NOMO-1 treated with dmso at 0.1 percent for 144 hours (cell line): ENCODE data around the gene DRAXIN.

Experiments
- DNase-seq: peaks from one replicate; lab custom pipeline; 2025; ENCODE audit not compliant: unreplicated experiment; lab: John Stamatoyannopoulos, UW

Gene DRAXIN

DNA sequence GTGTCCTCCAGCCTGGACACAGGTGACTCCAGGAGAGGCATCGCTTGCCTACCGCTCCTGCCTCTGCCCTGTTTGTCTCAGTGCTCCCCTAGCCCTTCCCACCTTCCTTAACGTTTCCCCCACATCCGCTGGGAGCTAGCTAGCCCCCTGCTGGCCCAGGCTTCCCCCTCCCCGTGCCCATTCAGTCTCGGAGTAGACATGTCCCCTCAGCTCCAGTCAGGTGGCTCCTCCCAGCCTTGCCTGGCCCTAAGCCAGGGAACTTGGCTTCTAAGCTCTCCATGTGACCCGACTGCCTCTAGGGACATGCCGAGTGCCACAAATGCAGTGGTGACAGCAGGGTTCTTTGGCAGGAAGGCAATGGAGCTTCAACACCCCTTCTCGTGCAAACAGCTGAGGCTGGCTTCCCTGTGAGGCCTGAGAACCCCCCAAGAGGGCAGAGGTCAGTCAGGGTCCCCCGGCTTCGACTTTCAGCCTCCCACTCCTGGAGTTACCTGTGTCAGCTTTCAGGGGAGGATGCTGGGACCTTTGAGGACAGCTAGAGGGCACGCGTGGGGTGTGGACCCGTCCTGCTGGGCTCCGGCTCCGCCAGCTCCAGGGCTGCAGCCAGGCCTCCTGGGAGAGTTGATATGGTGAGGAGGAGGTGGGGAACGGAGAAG is 16.2 kb downstream of the DRAXIN start:
- DNase-seq: no peak

DNA sequence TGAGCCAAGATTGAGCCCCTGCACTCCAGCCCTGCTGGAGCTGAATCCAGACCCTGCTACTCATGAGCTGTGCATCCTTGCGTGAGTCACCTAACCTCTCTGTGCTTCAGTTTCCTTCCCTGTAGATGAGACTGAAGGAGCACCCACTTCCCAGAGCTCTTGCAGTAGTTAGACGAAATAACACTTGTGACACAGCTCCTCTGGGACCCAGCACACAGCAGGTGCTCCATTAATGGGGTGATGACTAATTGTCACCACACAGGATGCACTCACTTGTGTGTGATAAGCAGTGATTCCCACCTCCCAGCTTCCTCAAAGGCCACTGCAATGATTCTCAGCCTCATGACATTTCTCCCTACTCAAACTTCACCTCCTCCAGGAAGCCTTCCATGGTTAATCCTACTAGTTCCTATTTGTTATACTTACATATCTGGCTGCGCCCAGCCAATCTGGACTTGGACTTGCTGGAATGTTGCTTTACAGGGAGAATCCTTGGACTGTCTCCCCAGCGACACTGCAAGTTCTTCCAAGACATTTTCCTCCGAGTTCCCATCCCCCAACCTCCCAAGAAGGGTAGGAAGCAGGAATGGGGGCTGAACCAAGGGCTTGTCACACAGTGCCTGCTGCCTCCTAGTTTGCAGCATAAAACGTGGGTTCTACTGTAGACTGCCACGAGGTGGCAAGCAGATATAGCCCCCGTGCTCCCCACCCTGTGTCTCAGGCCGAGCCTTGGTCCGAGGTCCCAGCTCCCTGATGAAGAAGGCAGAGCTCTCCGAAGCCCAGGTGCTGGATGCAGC is 17.2 kb downstream of the DRAXIN start:
- DNase-seq: no peak

DNA sequence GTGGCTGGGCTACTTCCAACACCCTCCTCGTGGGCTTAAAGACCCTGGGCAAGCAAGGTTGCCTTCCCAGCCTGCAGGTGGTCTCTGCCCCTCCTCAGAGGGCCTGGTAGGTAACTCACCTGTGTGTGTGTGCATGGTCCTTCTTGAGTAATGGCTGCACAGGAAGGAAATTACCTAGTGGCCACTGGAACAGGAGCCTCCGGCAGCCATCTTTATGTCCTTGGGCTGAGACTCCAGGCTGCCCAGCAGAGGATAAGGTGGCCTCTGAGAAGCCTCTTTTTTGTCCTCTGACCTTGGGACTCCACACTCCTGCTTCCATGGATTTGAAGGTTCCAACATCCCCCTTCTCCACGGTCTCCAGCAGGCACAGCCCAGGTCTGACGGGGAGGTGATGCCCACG is 20.0 kb downstream of the DRAXIN start:
- DNase-seq: no peak

DNA sequence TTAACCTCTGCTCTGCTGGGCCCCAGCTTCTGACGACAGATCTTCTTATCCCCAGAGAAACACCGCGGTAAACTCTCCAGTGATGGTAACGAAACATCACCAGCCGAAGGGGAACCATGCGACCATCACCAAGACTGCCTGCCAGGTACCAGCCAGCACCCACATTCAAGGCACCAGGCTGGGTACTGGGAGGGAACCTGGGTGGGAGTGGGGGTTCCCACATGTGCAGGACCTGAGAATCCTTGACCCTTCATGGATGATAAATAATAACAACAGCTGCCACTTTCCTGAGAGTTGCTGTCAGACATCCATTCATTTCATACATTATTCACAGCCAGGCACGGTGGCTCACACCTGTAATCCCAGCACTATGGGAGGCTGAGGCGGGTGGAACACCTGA is 20.8 kb downstream of the DRAXIN start:
- DNase-seq: no peak

DNA sequence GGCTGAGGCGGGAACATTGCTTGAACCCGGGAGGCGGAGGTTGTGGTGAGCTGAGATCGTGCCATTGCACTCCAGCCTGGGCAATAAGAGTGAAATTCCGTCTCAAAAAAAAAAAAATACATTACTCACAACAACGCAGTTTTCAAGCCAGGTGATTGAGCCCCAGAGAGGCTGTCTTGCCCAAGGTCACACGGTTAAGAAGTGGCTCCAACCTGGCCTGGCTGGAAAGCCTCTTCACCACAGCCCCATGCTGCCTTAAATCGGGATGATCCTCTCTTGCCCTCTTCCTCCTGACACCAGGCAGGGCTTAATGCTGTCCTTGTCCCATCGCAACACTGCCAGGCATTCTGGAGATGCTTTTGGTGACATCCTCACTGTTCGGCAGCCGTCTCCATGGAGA is 21.6 kb downstream of the DRAXIN start:
- no peak for DNase-seq

DNA sequence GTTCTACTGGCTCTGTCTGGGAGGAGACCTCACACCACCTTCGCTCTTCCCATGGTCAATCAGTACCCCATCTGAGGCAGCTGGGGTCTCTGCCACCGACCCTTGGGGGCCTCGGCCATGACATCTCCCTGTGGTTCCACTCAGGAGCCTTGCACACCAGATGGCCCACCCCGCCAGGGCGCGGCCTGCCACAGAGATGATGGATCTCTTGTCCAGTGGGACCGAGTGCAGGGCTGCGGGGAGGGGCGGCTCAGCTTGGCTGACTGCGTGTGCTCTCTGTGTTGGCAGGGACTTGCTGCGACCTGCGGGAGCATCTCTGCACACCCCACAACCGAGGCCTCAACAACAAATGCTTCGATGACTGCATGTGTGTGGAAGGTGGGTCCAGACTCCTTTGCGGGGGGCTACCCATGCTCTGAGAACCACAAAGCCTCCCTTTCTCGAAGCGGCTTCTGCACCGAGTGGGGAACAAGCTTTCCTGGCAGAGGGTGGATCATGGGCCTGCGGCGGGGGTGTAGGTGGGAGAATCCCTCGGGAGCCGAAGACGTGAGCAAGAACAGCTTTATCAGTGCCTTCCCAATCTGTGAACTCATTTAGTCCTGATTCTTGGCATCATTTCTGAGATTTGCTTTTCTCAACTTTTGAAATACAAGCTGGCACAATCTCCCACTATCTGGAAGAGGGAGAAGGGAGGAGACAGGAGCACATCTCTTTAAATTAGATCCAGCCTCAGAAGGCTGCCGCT is 23.5 kb downstream of the DRAXIN start:
- DNase-seq: no peak

DNA sequence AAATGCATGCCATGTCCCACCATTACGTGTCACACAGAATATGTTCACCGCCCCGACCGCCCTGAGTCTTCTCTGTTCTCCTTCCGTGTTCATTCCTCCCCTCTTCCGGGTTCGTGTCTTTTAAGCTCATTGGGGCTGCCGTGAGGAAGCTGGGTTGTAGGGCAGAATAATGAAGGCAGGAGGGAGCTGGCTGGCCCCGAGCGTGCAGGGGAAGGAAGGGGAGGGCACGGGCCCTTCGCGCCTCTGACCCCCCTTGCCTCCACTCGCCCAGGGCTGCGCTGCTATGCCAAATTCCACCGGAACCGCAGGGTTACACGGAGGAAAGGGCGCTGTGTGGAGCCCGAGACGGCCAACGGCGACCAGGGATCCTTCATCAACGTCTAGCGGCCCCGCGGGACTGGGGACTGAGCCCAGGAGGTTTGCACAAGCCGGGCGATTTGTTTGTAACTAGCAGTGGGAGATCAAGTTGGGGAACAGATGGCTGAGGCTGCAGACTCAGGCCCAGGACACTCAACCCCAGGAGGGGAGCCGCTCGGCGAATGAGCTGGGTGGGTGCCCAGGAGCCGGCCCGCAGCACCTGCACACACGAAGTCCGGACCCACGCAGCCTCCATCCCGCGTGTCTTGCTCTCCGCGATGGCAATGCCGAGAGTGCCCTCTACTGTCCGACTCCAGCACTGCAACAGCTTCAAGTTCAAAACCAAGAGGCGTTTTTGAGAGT is 28.0 kb downstream of the DRAXIN start:
- DNase-seq: peak; percentile 82

DNA sequence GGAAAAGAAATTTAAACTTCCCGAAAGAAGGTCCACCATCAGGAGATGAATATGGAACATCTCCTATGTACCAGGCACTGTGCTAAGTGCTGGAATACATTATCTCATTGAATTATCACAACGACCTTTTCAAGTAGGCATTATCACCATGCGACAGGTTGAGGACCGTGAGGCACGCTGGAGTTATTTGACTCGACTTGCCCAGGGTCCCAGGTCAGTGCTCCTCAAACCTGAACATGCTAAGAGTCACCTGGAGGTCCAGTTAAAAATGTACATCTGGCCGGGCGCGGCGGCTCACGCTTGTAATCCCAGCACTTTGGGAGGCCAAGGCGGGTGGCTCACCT is 28.5 kb downstream of the DRAXIN start:
- DNase-seq: no peak

DNA sequence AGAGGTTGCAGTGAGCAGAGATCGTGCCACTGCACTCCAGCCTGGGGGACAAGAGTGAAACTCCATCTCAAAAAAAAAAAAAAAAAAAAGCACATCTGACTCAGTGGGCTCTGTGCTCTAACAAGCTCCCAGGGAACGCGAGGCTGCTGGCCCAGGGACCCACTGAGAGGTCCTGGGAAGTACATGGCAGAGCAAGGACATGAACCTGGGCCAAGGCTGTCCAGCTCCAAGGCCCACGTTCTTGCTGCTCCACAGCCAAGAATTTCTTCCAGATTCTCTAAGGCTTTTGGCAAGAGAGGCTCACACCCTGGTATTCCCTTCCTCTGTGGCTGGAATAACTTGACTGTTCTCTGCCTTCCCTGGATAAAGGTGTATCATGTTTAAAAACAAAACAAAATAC is 29.0 kb downstream of the DRAXIN start:
- no peak for DNase-seq

DNA sequence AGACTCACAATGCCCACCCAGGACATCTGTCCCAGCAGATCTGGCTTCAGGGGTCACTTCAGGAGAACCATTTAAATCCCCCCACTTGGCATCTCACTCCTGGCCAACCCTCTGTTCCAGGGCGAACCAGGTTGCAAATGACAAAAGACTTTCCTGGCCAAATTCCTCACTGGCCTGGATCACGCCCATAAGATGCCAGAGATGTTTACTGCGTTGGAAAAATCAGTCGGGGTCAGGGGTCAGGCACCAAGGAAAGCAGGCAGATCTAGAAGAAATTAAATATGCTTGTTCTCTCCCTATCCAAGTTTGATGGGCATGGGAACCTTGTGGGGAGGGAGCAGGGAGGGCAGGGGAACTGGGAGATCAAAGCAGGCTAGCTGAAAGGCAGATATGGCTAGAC is 29.8 kb downstream of the DRAXIN start:
- DNase-seq: no peak

DNA sequence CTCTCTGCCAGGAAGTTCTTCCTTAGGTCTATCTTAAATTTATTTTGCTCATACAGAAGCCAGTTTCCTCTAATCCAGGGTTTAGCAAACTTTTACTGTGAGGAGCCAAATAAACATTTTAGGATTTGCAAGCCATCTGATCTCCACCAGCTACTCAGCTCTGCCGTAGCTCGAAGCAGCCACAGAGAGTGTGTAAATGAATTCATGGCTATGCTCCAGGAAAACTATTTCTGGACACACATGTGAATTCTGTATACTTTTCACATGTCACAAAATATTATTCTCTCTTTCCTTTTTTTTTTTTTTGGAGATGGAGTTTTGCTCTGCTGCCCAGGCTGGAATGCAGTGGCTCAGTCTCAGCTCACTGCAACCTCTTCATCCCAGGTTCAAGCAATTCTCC is 31.0 kb downstream of the DRAXIN start:
- DNase-seq: no peak

DNA sequence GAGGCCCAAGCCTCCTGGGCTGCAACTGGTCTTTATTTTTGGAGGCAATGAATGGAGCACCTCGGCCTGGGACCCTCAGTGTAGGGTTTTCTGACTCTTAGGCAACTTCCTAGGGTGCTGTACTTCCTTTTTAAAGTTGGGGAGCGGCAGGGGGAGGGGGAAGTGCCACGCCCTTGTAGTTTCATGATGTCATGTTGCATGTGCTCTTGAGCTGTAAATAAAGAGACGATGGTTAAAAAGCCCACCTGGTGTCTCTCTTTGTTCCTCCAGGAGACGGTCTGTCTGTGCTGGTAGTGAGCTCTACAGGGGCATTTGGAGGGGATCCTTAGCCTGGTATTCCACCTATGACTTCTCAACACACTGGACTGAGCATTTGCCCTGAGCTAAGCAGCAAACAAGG is 34.1 kb downstream of the DRAXIN start:
- DNase-seq: peak; percentile 5

DNA sequence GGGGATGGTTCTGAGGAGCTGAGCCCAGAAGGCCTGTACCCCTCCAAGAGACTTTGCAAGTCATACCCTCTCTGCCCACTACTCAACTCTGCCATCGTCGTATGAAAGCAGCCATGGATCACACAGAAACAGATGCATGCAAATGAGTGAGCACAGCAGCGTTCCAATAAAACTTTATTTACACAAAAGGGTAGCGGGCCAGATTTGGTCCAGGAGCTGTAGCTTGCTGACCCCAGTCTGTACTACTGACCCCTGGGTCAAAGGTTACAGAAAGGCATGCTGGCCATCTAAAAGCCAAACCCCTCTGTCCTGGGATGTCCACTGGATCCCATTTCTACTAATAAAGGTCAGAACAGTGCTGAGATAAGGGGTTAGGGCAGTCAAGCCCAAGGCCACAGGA is 35.6 kb downstream of the DRAXIN start:
- DNase-seq: no peak

DNA sequence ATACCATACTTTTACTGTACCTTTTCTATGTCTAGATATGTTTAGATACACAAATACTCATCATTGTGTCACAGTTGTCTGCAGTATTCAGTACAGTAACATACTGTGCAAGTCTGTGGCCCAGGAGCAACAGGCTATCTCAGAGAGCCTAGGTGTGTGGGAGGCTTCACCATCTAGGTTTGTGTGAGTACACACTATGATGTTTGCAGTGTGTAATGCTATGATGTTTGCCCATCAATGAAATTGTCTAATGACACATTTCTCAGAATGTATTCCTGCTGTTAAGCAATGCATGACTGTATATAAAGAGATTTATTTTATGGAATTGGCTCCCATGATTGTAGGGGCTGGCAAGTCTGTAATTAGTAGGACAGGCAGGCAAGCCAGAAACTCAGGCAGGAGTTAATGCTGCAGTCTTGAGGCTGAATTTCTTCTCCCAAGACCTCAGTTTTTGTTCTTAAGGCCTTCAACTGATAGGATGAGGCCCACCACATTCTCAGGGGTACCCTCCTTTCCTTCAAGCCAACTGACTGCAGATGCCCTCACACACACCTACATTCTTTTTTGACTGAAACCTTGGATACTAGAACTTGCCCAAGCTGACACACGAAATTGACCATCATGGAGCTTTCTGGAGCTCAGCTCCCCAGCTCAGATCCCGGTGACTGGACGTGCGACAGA is 36.8 kb downstream of the DRAXIN start:
- DNase-seq: no peak

DNA sequence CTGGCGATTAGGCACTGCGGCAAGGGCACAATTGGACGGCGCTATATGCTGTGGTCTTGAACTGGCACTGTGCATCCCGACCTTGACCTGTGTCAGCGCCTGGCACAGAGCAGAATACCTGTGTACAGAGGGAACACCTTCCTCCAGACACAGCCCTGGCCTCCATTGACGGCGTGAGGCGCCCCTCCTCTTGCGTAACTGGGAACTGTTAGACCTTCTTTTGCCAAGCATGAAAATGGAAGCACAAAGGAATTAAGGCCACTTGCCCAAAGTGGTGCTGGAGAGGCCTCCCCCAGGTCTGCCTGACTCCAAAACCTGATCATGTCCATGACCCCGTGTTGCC is 37.6 kb downstream of the DRAXIN start:
- no peak for DNase-seq

DNA sequence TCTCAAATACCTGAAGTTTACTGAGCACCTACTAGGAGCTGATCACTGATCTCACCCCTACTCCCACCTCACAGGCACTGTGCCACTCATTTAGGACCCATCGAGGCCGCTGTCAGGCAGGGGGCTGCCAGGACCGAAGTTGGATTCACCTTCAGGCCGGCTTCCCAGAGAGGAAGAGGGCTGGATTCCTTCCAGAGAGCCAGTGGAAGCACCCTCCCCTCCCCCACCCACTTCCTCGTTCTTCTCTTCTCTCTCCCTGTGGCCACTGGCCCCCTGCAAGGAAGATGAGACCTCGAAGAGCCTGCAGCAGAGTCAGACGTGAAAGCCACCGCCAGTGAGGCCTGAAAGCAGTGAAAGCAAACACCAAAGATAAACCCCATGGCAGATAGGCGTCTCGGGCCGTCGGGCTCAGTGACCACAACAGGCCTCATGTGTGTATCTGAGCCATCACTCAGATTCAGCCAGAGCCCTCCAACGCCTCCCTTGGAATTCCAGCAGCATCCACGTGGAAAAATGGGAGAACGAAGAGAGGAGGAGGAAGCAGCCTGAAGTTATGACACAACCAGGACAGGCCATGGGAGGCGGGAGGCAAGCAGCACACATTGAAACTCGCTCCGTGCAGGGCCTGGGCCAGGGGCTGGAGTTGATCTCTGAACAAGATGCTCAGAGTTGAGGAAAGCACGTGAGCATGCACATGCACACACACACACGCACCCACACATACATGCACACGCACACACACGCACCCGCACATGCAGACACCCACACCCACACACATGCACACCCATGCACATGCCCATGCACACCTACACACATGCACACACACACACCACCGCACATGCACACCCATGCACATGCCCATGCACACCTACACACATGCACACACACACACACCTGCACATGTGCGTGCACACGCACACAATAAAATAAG is 38.3 kb downstream of the DRAXIN start:
- peak; percentile 8 for DNase-seq

DNA sequence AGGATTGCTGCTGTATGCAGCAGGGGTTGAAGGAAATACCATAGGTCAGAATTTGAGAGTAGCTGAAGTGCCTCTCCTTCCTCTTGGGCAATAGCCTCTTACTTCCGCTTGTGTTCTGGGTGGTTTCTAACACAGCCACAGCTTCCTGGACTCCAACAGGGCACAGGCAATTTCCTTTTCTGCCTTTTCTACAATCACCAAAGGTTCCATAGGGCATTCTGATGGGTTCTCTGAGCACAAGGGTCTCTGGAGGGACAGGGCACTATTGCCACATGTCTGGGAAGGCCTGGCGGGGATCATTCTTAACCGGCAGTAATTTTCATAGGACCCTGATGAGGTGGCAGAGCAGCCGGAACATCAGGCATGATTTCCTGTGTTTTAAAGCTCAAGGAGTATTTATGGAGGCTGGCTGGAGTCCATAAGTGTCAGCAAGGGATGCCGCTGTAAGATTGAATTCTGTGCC is 39.0 kb downstream of the DRAXIN start:
- DNase-seq: peak; percentile 93

DNA sequence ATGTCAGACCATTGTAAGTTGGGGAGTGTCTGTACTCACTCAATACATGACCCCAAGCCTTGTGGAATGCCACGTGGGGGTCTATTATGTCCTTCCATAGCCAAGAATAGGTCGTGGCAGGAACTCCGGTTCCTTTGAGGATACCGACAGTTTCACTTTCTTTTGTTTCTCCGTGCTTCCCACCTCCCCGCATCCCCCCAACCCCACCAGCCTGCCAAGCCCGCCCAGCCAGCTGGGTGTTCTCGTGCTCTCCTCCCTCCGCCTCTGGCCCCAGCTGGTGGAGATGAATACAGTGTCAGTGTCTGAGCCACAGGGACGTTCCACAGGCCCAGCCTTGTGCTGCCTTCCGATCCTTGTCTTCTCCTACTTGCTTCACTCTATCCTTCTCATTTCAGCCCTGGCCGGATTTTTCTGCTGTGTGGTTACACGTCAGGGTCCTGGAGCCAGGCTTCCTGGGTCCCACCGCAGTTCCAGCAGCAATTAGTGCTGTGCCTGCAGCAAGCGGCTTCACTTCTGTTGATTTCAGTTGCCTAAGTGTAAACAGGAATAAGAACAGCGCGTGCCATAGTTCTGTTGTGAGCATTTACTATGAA is 40.3 kb downstream of the DRAXIN start:
- DNase-seq: no peak

DNA sequence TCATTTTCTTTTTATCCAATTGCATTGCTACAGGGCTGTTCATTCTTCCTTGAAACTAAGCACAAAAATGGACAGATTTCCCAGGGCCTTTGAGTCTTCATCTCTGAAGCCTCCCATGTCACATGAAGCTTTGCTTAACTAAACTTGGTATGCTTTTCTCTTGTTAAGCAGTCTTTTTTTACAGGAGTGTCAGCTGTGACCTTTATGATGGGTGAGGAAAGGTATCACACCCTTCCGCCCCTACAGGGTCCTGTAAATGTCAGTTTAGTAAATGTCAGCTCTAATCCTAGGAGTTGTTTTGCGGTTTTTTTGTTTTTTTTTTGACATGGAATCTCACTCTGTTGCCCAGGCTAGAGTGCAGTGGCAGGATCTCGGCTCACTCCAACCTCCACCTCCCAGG is 41.8 kb downstream of the DRAXIN start:
- DNase-seq: no peak

DNA sequence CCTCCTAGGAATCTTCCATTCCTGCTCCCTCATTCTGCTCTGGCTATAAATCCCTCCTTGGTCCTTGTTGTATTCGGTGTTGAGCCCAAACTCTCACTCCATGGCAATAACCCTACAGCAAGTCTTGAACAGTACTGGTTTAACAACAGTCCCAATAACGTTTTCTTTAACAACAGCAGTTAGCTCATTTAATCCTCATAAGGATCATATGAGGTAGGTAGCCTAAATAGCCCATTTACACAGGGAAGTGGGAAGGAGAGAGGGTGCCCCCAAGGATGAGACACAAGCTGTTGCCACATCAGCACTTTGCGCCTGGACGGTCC is 44.0 kb downstream of the DRAXIN start:
- no peak for DNase-seq
